ENCODE measurements around the gene C10orf90. TPM values are rescaled to one million over a fixed set of nuclear protein-coding genes. Genes with fewer than 3 reads are reported as not detected.

Gene C10orf90
- total and polyA plus RNA-seq, 2 of the 8 experiments (the other 6 are each of a cell fraction or from before 2014, with no cell fraction given) = 0.21 TPM; not detected in 1

DNA sequence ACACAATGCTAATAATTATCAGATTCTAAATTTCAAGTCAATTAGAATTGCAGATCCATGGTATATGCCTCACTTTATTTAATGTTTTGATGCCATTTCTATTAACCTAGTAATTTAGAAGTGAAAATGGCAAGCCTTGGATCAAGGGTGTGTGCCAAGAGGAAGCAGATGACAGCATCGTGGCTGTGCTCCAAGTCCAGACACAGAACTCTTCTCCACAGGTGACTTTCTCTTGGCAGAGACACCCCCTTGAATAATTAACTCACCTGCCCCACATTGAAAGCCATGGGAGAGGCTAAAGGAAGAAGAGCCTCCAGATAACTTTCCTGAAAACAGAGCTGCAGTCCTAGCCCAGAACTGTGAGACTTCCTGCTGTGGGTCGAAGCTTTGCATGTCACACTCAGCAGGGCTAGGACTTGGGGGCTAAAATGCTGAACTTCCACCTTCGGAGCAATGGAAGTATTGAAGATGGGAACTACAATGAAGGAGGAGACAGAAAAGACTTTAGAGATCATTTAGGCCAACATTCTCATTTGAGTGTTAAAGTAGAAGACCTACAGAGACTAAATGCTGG lies 996 bp upstream of the C10orf90 start (continued):
- TF ChIP-seq GABPA (IDR thresholded peaks at IDR 0.05; ENCODE audit: borderline replicate concordance, insufficient read depth, low read length) = no peak

All from H1 (cell line).